Measurements from ENCODE around the gene PGD. TPM values are rescaled to one million over a fixed set of nuclear protein-coding genes. Genes with fewer than 3 reads are reported as not detected.

The PGD gene
- total RNA-seq, 2 experiments from 2014 or later = 126 to 130 TPM

DNA sequence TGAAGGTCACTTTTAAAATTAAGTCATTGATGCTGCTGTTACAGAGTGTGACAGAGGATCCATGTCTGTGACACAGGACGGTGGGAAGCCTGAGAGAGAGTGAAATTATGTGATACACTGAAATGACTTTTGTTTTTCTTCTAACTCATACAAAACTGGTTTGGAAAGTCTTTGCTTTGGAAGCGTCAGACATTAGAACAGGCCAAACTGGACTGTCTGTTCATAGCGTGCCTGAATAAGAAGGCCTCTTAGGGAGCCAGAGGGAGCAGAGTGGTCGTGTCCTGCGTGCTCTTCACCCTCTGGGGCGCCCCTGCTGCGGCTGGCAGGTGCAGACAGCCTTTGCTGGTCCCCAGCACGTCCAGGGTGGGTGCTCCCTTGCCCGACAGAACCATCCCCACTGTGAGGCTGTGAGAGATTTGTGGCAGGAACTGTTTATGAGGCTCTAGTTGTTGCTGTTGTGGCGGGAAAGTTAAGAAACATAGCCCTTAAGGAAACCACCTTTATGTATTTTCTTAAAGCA lies 19.7 kb upstream of the PGD start:
- no peak for TF ChIP-seq CTCF (IDR thresholded peaks at IDR 0.05)
- no peak for ATAC-seq
- ChIA-PET CTCF (interaction anchor here (1.8 kb wide), 1 partner anchor 169 kb away, joined by 5 read pairs; the partner anchor contains the start of gene KIF1B), POLR2A (interaction anchor here (0.6 kb wide), 1 partner anchor 550 kb away, joined by 3 read pairs; no protein-coding TSS in a partner anchor)
- H3K4me1 Mint-ChIP-seq (ENCODE audit: low read depth) = no peaks in the 10 kb centered on the region
- H3K27me3 Mint-ChIP-seq = no peaks in the 10 kb centered on the region
- no peaks in the 10 kb centered on the region for H3K36me3 Mint-ChIP-seq (ENCODE audit: low read depth)
- no peak overlapping the region for H3K4me3 Mint-ChIP-seq
- intact Hi-C loops (cut with micrococcal nuclease) = loop anchor here (10.0 kb wide), 1 partner anchor 46 kb away; no protein-coding TSS in a partner anchor
- DNase-seq = no peak
- H3K9me3 Mint-ChIP-seq = no peaks in the 10 kb centered on the region
- no peak overlapping the region for H3K27ac Mint-ChIP-seq

DNA sequence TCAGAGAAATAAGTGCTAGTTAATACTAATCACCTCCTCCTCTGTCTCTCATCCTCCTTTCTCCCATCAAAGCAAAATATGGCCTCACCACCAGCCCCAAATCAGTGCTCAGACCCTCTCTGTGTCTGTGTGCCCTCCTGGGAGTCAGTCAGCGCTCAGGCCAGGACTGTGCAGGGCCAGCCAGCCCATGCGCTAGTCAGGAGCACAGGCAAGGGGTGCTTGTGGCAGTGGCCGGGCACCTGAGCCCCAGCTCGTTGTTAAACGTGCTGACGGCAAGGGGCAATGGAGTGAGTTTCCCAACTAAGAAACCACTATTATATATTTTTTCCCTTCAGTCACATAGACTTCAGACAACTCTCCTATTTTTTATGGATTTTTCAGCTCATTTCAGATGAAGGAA lies 19.2 kb upstream of the PGD start:
- H3K27ac Mint-ChIP-seq = no peak overlapping the region
- no peak overlapping the region for H3K4me3 Mint-ChIP-seq
- no peak for TF ChIP-seq CTCF (IDR thresholded peaks at IDR 0.05)
- no peaks in the 10 kb centered on the region for H3K36me3 Mint-ChIP-seq (ENCODE audit: low read depth)
- H3K4me1 Mint-ChIP-seq (ENCODE audit: low read depth) = no peaks in the 10 kb centered on the region
- no peaks in the 10 kb centered on the region for H3K9me3 Mint-ChIP-seq
- ChIA-PET POLR2A (no interaction called here), CTCF (interaction anchor here (1.8 kb wide), 1 partner anchor 170 kb away, joined by 5 read pairs; the partner anchor contains the start of gene KIF1B)
- H3K27me3 Mint-ChIP-seq = no peaks in the 10 kb centered on the region
- intact Hi-C loops (cut with micrococcal nuclease) = loop anchor here (10.0 kb wide), 1 partner anchor 45 kb away; no protein-coding TSS in a partner anchor
- ATAC-seq = no peak
- no peak for DNase-seq

DNA sequence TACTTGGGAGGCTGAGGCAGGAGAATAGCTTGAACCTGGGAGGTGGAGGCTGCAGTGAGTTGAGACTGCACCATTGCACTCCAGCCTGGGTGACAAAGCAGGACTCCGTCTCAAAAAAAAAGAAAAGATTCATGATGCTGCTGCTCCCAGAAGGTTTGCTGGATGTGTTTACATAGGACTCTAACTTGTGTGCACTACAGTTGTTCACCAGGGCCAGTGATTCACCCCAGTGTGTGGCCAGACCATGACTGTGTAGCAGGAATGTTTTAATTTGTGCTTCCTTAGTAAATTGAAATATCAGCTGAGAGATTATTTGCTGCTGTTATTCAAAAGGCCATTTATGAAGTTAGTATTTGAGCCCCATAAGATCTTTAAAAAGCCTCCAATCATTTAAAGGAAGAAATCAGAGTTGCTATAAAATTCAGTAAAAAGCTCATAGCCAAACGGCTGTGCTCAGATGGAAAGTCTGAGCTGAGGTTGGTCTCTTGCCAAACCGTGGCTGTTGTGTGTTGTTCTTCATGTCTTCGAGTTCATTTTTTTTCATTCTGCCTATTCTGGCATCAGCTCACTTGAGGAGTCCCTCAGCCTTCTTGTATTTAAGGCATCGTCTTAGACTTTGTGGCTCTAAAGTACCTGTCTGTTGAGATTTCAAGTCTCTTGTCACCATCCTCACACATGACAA lies 18.1 kb upstream of the PGD start:
- ChIA-PET POLR2A (no interaction called here), CTCF (interaction anchor here (1.1 to 1.8 kb wide), 2 partner anchors 49 to 171 kb away, joined by 3 to 5 read pairs; partner anchors contain the start of genes CENPS and KIF1B)
- Mint-ChIP-seq H3K27ac (no peak overlapping the region), H3K4me3 (no peak overlapping the region), H3K27me3 (no peaks in the 10 kb centered on the region), H3K9me3 (no peaks in the 10 kb centered on the region), H3K4me1 (ENCODE audit: low read depth) (no peaks in the 10 kb centered on the region), H3K36me3 (ENCODE audit: low read depth) (no peaks in the 10 kb centered on the region)
- TF ChIP-seq CTCF (IDR thresholded peaks at IDR 0.05) = no peak
- intact Hi-C loops (cut with micrococcal nuclease) = no loop called here
- DNase-seq (no peak), ATAC-seq (no peak)

GRCh38 chr1:10383630-10384029 lies 15.2 kb upstream of the PGD start:
- intact Hi-C loops (cut with micrococcal nuclease) = no loop called here
- peaks cover 3% of the 10 kb centered on the region for H3K4me1 Mint-ChIP-seq (ENCODE audit: low read depth)
- ChIA-PET POLR2A (interaction anchor here (0.6 kb wide), 1 partner anchor 25 kb away, joined by 3 read pairs; no protein-coding TSS in a partner anchor), CTCF (no interaction called here)
- no peaks in the 10 kb centered on the region for H3K9me3 Mint-ChIP-seq
- no peaks in the 10 kb centered on the region for H3K27me3 Mint-ChIP-seq
- no peak for TF ChIP-seq CTCF (IDR thresholded peaks at IDR 0.05)
- H3K4me3 Mint-ChIP-seq = no peak overlapping the region
- H3K36me3 Mint-ChIP-seq (ENCODE audit: low read depth) = no peaks in the 10 kb centered on the region
- DNase-seq = no peak
- ATAC-seq = no peak
- no peak overlapping the region for H3K27ac Mint-ChIP-seq

DNA sequence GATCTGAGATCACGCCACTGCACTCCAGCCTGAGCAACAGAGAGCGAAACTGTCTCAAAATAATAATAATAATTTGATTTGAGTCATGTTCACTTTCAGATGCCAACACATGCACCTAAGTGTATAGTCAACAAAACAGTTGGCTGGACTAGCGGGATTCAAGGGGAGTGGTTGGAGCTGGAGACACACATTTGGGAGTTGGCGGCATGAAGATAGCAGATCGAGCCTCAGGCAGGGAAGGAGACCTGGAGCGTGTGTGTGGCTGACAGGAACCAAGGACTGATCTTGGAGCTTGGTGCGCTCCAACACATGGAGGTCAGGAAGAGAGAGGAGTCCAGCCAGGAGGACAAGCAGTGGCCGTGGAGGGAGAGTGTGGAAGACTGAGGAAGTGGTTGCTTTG lies 14.6 kb upstream of the PGD start:
- Mint-ChIP-seq H3K9me3 (no peaks in the 10 kb centered on the region), H3K27ac (no peak overlapping the region), H3K27me3 (no peaks in the 10 kb centered on the region), H3K36me3 (ENCODE audit: low read depth) (no peaks in the 10 kb centered on the region), H3K4me3 (no peak overlapping the region), H3K4me1 (ENCODE audit: low read depth) (peaks cover 3% of the 10 kb centered on the region)
- no peak for DNase-seq
- ChIA-PET POLR2A (interaction anchor here (0.6 kb wide), 1 partner anchor 25 kb away, joined by 3 read pairs; no protein-coding TSS in a partner anchor), CTCF (no interaction called here)
- intact Hi-C loops (cut with micrococcal nuclease) = no loop called here
- ATAC-seq = no peak
- TF ChIP-seq CTCF (IDR thresholded peaks at IDR 0.05) = no peak
